ENCODE measurements around the gene RNASEL. TPM values are rescaled to one million over a fixed set of nuclear protein-coding genes. Genes with fewer than 3 reads are reported as not detected.

RNASEL gene
- total RNA-seq, 1 donor from 2014 or later, result 11.1 TPM

GRCh38 chr1:182630586-182630985, 41.5 kb upstream of the RNASEL start:
- Mint-ChIP-seq H3K36me3 (ENCODE audit: low read depth) (no peaks in the 10 kb centered on the region), H3K27me3 (no peaks in the 10 kb centered on the region), H3K9me3 (no peaks in the 10 kb centered on the region), H3K4me1 (peaks cover 52% of the 10 kb centered on the region), H3K4me3 (no peak overlapping the region), H3K27ac (no peak overlapping the region)
- ChIA-PET CTCF (no interaction called here), POLR2A (interaction anchor here (0.7 kb wide), 1 partner anchor 24 kb away, joined by 3 read pairs; no protein-coding TSS in a partner anchor)
- ATAC-seq (ENCODE audit: low read depth) (no peak), DNase-seq (no peak)
- intact Hi-C loops (cut with micrococcal nuclease), result no loop called here
- no peak for TF ChIP-seq CTCF (IDR thresholded peaks at IDR 0.05)

DNA sequence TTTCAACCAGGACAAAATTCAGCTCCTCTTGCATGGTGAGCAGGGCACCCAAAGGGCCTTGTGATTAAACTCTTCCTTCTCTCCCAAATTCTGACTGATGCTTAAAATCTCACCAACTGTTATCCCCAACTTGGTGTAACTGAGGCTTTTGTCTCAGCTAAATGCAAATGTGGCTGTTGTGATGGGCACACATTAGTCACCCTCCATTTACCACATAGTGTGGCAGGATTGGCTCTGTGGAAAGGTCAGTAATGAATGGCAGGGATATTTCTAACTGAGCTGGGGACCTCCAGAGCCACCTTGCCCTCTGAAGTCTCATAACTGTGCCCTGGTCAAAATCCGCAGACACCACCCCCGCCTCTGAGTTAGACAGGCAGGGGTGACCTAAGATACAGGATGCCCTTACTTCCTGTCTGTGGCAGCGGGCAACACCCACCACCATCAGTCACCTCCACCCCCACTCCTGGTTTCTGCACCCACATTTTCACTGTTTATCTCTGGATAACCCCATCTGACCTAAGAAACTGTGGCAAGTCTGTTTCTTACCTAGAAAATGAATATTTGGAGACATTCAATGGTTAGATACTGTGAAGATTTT, 40.5 kb upstream of the RNASEL start:
- no peak for TF ChIP-seq CTCF (IDR thresholded peaks at IDR 0.05)
- no peak for DNase-seq
- ChIA-PET POLR2A (interaction anchor here (0.5 to 1.0 kb wide), 3 partner anchors 10 to 210 kb away, joined by 3 to 7 read pairs (median 3); partner anchors contain the start of gene DHX9), CTCF (interaction anchor here (1.0 to 1.8 kb wide), 3 partner anchors 28 to 155 kb away, joined by 3 to 7 read pairs (median 6); no protein-coding TSS in a partner anchor)
- Mint-ChIP-seq H3K27ac (peak overlapping the region; percentile 33), H3K9me3 (no peaks in the 10 kb centered on the region), H3K4me1 (peaks cover 54% of the 10 kb centered on the region), H3K36me3 (ENCODE audit: low read depth) (no peaks in the 10 kb centered on the region), H3K4me3 (peak overlapping the region; percentile 19), H3K27me3 (no peaks in the 10 kb centered on the region)
- ATAC-seq (ENCODE audit: low read depth), result peak; percentile 54
- intact Hi-C loops (cut with micrococcal nuclease), result no loop called here

GRCh38 chr1:182629080-182629479, 40.0 kb upstream of the RNASEL start:
- CTCF ChIA-PET, result interaction anchor here (1.0 to 1.8 kb wide), 3 partner anchors 28 to 155 kb away, joined by 3 to 7 read pairs (median 6); no protein-coding TSS in a partner anchor
- Mint-ChIP-seq H3K9me3 (no peaks in the 10 kb centered on the region), H3K36me3 (ENCODE audit: low read depth) (no peaks in the 10 kb centered on the region), H3K4me3 (no peak overlapping the region), H3K27me3 (no peaks in the 10 kb centered on the region), H3K4me1 (peaks cover 55% of the 10 kb centered on the region), H3K27ac (peak overlapping the region; percentile 33)
- no peak for DNase-seq
- no peak for ATAC-seq (ENCODE audit: low read depth)
- TF ChIP-seq CTCF (IDR thresholded peaks at IDR 0.05), result no peak
- intact Hi-C loops (cut with micrococcal nuclease), result no loop called here
- POLR2A ChIA-PET, result interaction anchor here (0.6 to 1.0 kb wide), 3 partner anchors 14 to 210 kb away, joined by 3 to 4 read pairs (median 3); partner anchors contain the start of gene DHX9

- Mint-ChIP-seq H3K4me1 (peaks cover 55% of the 10 kb centered on the region), H3K27ac (no peak overlapping the region), H3K36me3 (ENCODE audit: low read depth) (no peaks in the 10 kb centered on the region), H3K4me3 (no peak overlapping the region), H3K9me3 (no peaks in the 10 kb centered on the region), H3K27me3 (no peaks in the 10 kb centered on the region)
- no peak for TF ChIP-seq CTCF (IDR thresholded peaks at IDR 0.05)
- ChIA-PET CTCF (interaction anchor here (1.1 to 1.8 kb wide), 2 partner anchors 27 to 154 kb away, joined by 6 to 7 read pairs; no protein-coding TSS in a partner anchor), POLR2A (interaction anchor here (0.8 kb wide), 1 partner anchor 15 kb away, joined by 4 read pairs; no protein-coding TSS in a partner anchor)
- DNase-seq (no peak), ATAC-seq (ENCODE audit: low read depth) (no peak)
- intact Hi-C loops (cut with micrococcal nuclease), result no loop called here
Observed at GRCh38 chr1:182628657-182629056, 39.6 kb upstream of the RNASEL start.

DNA sequence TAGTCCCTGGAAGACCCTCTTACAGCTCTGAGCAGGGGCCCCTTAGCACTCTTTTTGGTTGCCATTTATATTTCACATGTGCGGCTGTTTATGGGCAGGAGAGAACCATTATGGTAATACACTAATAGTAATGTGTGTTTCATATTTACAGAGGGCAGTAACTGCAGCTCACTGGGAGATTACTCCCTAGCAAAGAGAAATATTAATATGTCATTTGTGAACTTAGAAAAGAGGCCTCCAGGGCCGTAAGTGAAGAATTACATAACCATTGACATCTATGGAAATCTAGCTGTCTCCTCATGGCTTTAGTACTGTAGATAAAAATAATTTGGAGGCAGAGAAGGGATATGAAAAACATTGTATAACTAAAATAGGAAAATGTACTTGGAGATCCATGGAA, 38.6 kb upstream of the RNASEL start:
- Mint-ChIP-seq H3K27ac (no peak overlapping the region), H3K4me1 (peaks cover 56% of the 10 kb centered on the region), H3K36me3 (ENCODE audit: low read depth) (no peaks in the 10 kb centered on the region), H3K9me3 (no peaks in the 10 kb centered on the region), H3K27me3 (no peaks in the 10 kb centered on the region), H3K4me3 (no peak overlapping the region)
- ChIA-PET POLR2A (no interaction called here), CTCF (no interaction called here)
- intact Hi-C loops (cut with micrococcal nuclease), result no loop called here
- DNase-seq (no peak), ATAC-seq (ENCODE audit: low read depth) (no peak)
- no peak for TF ChIP-seq CTCF (IDR thresholded peaks at IDR 0.05)
